K562 (cell line): Measurements from ENCODE around the gene EGR1. TPM values are rescaled to one million over a fixed set of nuclear protein-coding genes. Genes with fewer than 3 reads are reported as not detected.

Experiments
- CBX3 ChIP-seq, 2 experiments: IDR thresholded peaks; 1 replicate in 1 of 2; 2 replicates in 1 of 2; pipeline ENCODE4 v1.6.1; 2012; ENCODE audit warnings: inconsistent platforms in 2 of 2, low read length in 2 of 2, borderline replicate concordance in 1 of 2, control low read depth in 1 of 2
- CC2D1A ChIP-seq: fragments of 450-650 bp; IDR thresholded peaks from 2 replicates; pipeline ENCODE4 v1.6.1; 2017; ENCODE audit warnings: mild to moderate bottlenecking
- E2F5 ChIP-seq: sonication (generic); formaldehyde crosslinking; IDR thresholded peaks from 2 replicates; pipeline ENCODE4 v1.8.0; 2022; ENCODE audit warnings: mild to moderate bottlenecking, missing genetic modification reagents
- KAT2B ChIP-seq: IDR thresholded peaks from one replicate; pipeline ENCODE4 v1.6.1; 2012; ENCODE audit warnings: low read depth, mild to moderate bottlenecking, control low read depth, inconsistent platforms, low read length, moderate library complexity
- SIRT6 ChIP-seq: IDR thresholded peaks from one replicate; pipeline ENCODE4 v1.6.1; 2012; ENCODE audit warnings: low read depth, mild to moderate bottlenecking, control low read depth, inconsistent platforms, low read length, moderate library complexity
- YY1 ChIP-seq, 3 experiments: IDR thresholded peaks; 2 replicates each; pipeline ENCODE4 v1.6.1; 2011; ENCODE audit warnings: low read length in 2 of 3, mild to moderate bottlenecking in 2 of 3, moderate library complexity in 2 of 3, borderline replicate concordance in 1 of 3, control low read depth in 1 of 3, low read depth in 1 of 3; ENCODE audit not compliant: insufficient read depth in 3 of 3, insufficient replicate concordance in 2 of 3, control insufficient read depth in 1 of 3, insufficient read length in 1 of 3; ENCODE audit errors: extremely low read depth in 1 of 3
- ZKSCAN1 ChIP-seq: fragments of 150-350 bp; IDR thresholded peaks from 2 replicates; pipeline ENCODE4 v1.6.1; 2016; ENCODE audit warnings: low read depth, low read length
- ZNF184 ChIP-seq: sonication (generic); formaldehyde crosslinking; IDR thresholded peaks from 2 replicates; pipeline ENCODE4 v1.5.0; 2020; ENCODE audit warnings: missing genetic modification reagents
- ZSCAN29 ChIP-seq: fragments of 450-650 bp; IDR thresholded peaks from 2 replicates; pipeline ENCODE4 v1.6.1; 2017
- polyA plus RNA-seq, 8 experiments: library from polyadenylated mRNA; depleted of rRNA in 4 of 8; stranded (reverse) in 5 of 8; unstranded in 3 of 8; fragments of >200 nt; fragmentation: Nextera tagmentation in 2 of 8; fragmentation: Illumina TruSeq in 1 of 8; extraction: Ambion mirVana in 2 of 8; extraction: Trizol in 1 of 8; gene quantifications; 2 replicates each; pipeline versions ENCODE4 v1.2.1 to v1.2.3, GENCODE V29; 2011 to 2014; ENCODE audit warnings: inconsistent platforms in 1 of 8, missing spikeins in 1 of 8
- total RNA-seq, 7 experiments: library from RNA; depleted of rRNA in 6 of 7; stranded (reverse); fragments of >200 nt in 6 of 7; fragmentation: Illumina TruSeq in 2 of 7; extraction: Trizol in 2 of 7; gene quantifications; 2 replicates each; pipeline versions ENCODE4 v1.2.1 to v1.2.3, GENCODE V29; 2011 to 2021; ENCODE audit warnings: low replicate concordance in 1 of 7
- TF ChIP-seq, protein P1 (sequence below): fragments of 200-800 bp; sonication (Bioruptor generic); IDR thresholded peaks from 2 replicates; pipeline ENCODE4 v1.6.1; 2016; ENCODE audit warnings: missing genetic modification characterization, missing compliant biosample characterization
- TF ChIP-seq, protein P2 (sequence below), 2 experiments: fragments of 250-450 bp in 1 of 2; fragments of 450-650 bp in 1 of 2; sonication (Bioruptor Pico) in 1 of 2; IDR thresholded peaks; 2 replicates each; pipeline versions ENCODE4 v1.6.1 to v1.8.0; 2016 to 2021; ENCODE audit warnings: mild to moderate bottlenecking in 2 of 2, moderate library complexity in 2 of 2, missing compliant biosample characterization in 1 of 2, missing genetic modification characterization in 1 of 2
- TF ChIP-seq, protein P3 (sequence below): sonication (generic); formaldehyde crosslinking; IDR thresholded peaks from 2 replicates; pipeline ENCODE4 v1.8.1; 2022; ENCODE audit warnings: missing genetic modification reagents

The EGR1 gene
- total and polyA plus RNA-seq, 9 of the 15 experiments (the other 6 are each of a cell fraction or from before 2014, with no cell fraction given) = 1.3 to 132 (median 21.5) TPM

GRCh38 chr5:138468133-138468965, 3.1 kb downstream of the EGR1 start (continued):
- TF ChIP-seq YY1 (IDR thresholded peaks at IDR 0.05; ENCODE audit: borderline replicate concordance in 1 of 3, control insufficient read depth in 1 of 3, extremely low read depth in 1 of 3, insufficient read depth in 3 of 3, insufficient read length in 1 of 3, insufficient replicate concordance in 2 of 3, low read depth in 1 of 3, low read length in 2 of 3) (peak in 2 of 3 experiments; percentile 38 to 74), ZSCAN29 (no peak), KAT2B (no peak), E2F5 (CRISPR knock-in tag) (peak; percentile 31; the same call in 1 of the 2 replicates), CBX3 (IDR thresholded peaks at IDR 0.05; ENCODE audit: borderline replicate concordance in 1 of 2, low read length in 2 of 2) (peak in 1 of 2 experiments; percentile 48; a peak in 1 of 3 replicates), SIRT6 (peak; percentile 42), ZKSCAN1 (no peak), CC2D1A (0 out of 2 replicates have a peak, but pooled peaks have one; percentile 11), ZNF184 (no peak)
- TF ChIP-seq, protein P1, sequence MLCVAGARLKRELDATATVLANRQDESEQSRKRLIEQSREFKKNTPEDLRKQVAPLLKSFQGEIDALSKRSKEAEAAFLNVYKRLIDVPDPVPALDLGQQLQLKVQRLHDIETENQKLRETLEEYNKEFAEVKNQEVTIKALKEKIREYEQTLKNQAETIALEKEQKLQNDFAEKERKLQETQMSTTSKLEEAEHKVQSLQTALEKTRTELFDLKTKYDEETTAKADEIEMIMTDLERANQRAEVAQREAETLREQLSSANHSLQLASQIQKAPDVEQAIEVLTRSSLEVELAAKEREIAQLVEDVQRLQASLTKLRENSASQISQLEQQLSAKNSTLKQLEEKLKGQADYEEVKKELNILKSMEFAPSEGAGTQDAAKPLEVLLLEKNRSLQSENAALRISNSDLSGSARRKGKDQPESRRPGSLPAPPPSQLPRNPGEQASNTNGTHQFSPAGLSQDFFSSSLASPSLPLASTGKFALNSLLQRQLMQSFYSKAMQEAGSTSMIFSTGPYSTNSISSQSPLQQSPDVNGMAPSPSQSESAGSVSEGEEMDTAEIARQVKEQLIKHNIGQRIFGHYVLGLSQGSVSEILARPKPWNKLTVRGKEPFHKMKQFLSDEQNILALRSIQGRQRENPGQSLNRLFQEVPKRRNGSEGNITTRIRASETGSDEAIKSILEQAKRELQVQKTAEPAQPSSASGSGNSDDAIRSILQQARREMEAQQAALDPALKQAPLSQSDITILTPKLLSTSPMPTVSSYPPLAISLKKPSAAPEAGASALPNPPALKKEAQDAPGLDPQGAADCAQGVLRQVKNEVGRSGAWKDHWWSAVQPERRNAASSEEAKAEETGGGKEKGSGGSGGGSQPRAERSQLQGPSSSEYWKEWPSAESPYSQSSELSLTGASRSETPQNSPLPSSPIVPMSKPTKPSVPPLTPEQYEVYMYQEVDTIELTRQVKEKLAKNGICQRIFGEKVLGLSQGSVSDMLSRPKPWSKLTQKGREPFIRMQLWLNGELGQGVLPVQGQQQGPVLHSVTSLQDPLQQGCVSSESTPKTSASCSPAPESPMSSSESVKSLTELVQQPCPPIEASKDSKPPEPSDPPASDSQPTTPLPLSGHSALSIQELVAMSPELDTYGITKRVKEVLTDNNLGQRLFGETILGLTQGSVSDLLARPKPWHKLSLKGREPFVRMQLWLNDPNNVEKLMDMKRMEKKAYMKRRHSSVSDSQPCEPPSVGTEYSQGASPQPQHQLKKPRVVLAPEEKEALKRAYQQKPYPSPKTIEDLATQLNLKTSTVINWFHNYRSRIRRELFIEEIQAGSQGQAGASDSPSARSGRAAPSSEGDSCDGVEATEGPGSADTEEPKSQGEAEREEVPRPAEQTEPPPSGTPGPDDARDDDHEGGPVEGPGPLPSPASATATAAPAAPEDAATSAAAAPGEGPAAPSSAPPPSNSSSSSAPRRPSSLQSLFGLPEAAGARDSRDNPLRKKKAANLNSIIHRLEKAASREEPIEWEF (CRISPR knock-in tag) = no peak
- TF ChIP-seq, protein P2, sequence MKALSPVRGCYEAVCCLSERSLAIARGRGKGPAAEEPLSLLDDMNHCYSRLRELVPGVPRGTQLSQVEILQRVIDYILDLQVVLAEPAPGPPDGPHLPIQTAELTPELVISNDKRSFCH (CRISPR knock-in tag; IDR thresholded peaks at IDR 0.05) = no peak
- TF ChIP-seq, protein P2 (tag; IDR thresholded peaks at IDR 0.05) = 0 out of 2 replicates have a peak, but pooled peaks have one; percentile 13
- TF ChIP-seq, protein P3, sequence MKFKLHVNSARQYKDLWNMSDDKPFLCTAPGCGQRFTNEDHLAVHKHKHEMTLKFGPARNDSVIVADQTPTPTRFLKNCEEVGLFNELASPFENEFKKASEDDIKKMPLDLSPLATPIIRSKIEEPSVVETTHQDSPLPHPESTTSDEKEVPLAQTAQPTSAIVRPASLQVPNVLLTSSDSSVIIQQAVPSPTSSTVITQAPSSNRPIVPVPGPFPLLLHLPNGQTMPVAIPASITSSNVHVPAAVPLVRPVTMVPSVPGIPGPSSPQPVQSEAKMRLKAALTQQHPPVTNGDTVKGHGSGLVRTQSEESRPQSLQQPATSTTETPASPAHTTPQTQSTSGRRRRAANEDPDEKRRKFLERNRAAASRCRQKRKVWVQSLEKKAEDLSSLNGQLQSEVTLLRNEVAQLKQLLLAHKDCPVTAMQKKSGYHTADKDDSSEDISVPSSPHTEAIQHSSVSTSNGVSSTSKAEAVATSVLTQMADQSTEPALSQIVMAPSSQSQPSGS = no peak
